Activated CD8-positive, alpha-beta memory T cell treated with anti-CD3 and anti-CD28 coated beads, Interleukin-2, amount 10 ng/mL, durations not matched to agents 7 days and 5 days (primary cell): Measurements from ENCODE around the gene SPON1. TPM values are rescaled to one million over a fixed set of nuclear protein-coding genes. Genes with fewer than 3 reads are reported as not detected.

Experiments
- ATAC-seq: fragments of 150-1000 bp; cut with Tn5 transposase; one replicate; pipeline ENCODE4 v1.10.0; 2021; ENCODE audit warnings: moderate library complexity
- CTCF ChIA-PET: fragments of 350-600 bp; sonication (Branson Sonifier 250); formaldehyde crosslinking; loops from one replicate; lab custom pipeline; 2021; ENCODE audit warnings: antibody characterized with exemption; lab: Charles Lee
- DNase-seq: peaks from one replicate; pipeline ENCODE4 v3.0.0-alpha.2; 2020
- H3K27ac Mint-ChIP-seq: one replicate; pipeline ENCODE4 v1.8.0; 2021; ENCODE audit warnings: mild to moderate bottlenecking, mixed read lengths
- H3K27me3 Mint-ChIP-seq: one replicate; pipeline ENCODE4 v1.8.0; 2021; ENCODE audit warnings: mixed read lengths
- H3K36me3 Mint-ChIP-seq: one replicate; pipeline ENCODE4 v1.8.0; 2021; ENCODE audit warnings: mild to moderate bottlenecking, mixed read lengths
- H3K4me1 Mint-ChIP-seq: one replicate; pipeline ENCODE4 v1.8.0; 2021; ENCODE audit warnings: mixed read lengths
- H3K4me3 Mint-ChIP-seq: one replicate; pipeline ENCODE4 v1.8.0; 2021; ENCODE audit warnings: mild to moderate bottlenecking, moderate library complexity, mixed read lengths
- H3K9me3 Mint-ChIP-seq: one replicate; pipeline ENCODE4 v1.8.0; 2022; ENCODE audit warnings: low read depth, mixed read lengths
- total RNA-seq, 2 experiments: library from RNA; stranded (reverse); gene quantifications; one replicate each; pipeline ENCODE4 v1.2.3, GENCODE V29; 2021

The SPON1 gene
- total RNA-seq, 2 experiments from 2014 or later, result not detected

- DNase-seq, result no peak
- H3K27me3 Mint-ChIP-seq, result no peaks in the 10 kb centered on the region
- no peak overlapping the region for H3K4me3 Mint-ChIP-seq
- no peak for ATAC-seq
- H3K9me3 Mint-ChIP-seq, result no peaks in the 10 kb centered on the region
- H3K4me1 Mint-ChIP-seq, result peaks cover 7% of the 10 kb centered on the region
- H3K27ac Mint-ChIP-seq, result no peak overlapping the region
- no peaks in the 10 kb centered on the region for H3K36me3 Mint-ChIP-seq
- CTCF ChIA-PET, result no interaction called here
Measured at GRCh38 chr11:14094481-14095037, 132.0 kb downstream of the SPON1 start.

GRCh38 chr11:14095882-14096281 is 133.4 kb downstream of the SPON1 start:
- H3K9me3 Mint-ChIP-seq, result no peaks in the 10 kb centered on the region
- no peak overlapping the region for H3K27ac Mint-ChIP-seq

GRCh38 chr11:14096606-14097005 is 134.1 kb downstream of the SPON1 start:
- Mint-ChIP-seq H3K36me3 (no peaks in the 10 kb centered on the region), H3K4me3 (no peak overlapping the region), H3K27me3 (no peaks in the 10 kb centered on the region), H3K9me3 (no peaks in the 10 kb centered on the region), H3K27ac (no peak overlapping the region), H3K4me1 (peaks cover 5% of the 10 kb centered on the region)
- DNase-seq (no peak), ATAC-seq (no peak)
- CTCF ChIA-PET, result interaction anchor here (1.1 kb wide), 1 partner anchor 263 kb away, joined by 4 read pairs; no protein-coding TSS in a partner anchor

More at GRCh38 chr11:14095882-14096281, 133.4 kb downstream of the SPON1 start:
- CTCF ChIA-PET, result interaction anchor here (1.1 kb wide), 1 partner anchor 262 kb away, joined by 4 read pairs; no protein-coding TSS in a partner anchor
- no peak for DNase-seq
- Mint-ChIP-seq H3K4me1 (peaks cover 3% of the 10 kb centered on the region), H3K36me3 (no peaks in the 10 kb centered on the region), H3K4me3 (no peak overlapping the region), H3K27me3 (no peaks in the 10 kb centered on the region)
- ATAC-seq, result no peak

GRCh38 chr11:14101388-14101787 is 138.9 kb downstream of the SPON1 start:
- Mint-ChIP-seq H3K27me3 (peaks cover 2% of the 10 kb centered on the region), H3K4me3 (no peak overlapping the region), H3K9me3 (no peaks in the 10 kb centered on the region), H3K27ac (no peak overlapping the region), H3K36me3 (no peaks in the 10 kb centered on the region), H3K4me1 (peaks cover 2% of the 10 kb centered on the region)
- CTCF ChIA-PET, result no interaction called here
- ATAC-seq (no peak), DNase-seq (no peak)

GRCh38 chr11:14102766-14103165 is 140.2 kb downstream of the SPON1 start:
- Mint-ChIP-seq H3K36me3 (no peaks in the 10 kb centered on the region), H3K9me3 (no peaks in the 10 kb centered on the region), H3K27me3 (peaks cover 4% of the 10 kb centered on the region), H3K27ac (no peak overlapping the region), H3K4me1 (peaks cover 2% of the 10 kb centered on the region), H3K4me3 (no peak overlapping the region)
- DNase-seq, result no peak
- CTCF ChIA-PET, result no interaction called here
- no peak for ATAC-seq

GRCh38 chr11:14105446-14105845 is 142.9 kb downstream of the SPON1 start:
- peaks cover 4% of the 10 kb centered on the region for H3K27me3 Mint-ChIP-seq

GRCh38 chr11:14106303-14107049 is 144.0 kb downstream of the SPON1 start:
- no peak for DNase-seq
- H3K4me3 Mint-ChIP-seq, result no peak overlapping the region
- CTCF ChIA-PET, result no interaction called here
- no peak for ATAC-seq
- no peaks in the 10 kb centered on the region for H3K9me3 Mint-ChIP-seq
- no peaks in the 10 kb centered on the region for H3K36me3 Mint-ChIP-seq
- peaks cover 4% of the 10 kb centered on the region for H3K27me3 Mint-ChIP-seq
- H3K4me1 Mint-ChIP-seq, result peaks cover under 1% of the 10 kb centered on the region
- H3K27ac Mint-ChIP-seq, result no peak overlapping the region

More at GRCh38 chr11:14105446-14105845, 142.9 kb downstream of the SPON1 start:
- Mint-ChIP-seq H3K9me3 (no peaks in the 10 kb centered on the region), H3K4me3 (no peak overlapping the region), H3K27ac (no peak overlapping the region), H3K4me1 (peaks cover 2% of the 10 kb centered on the region), H3K36me3 (no peaks in the 10 kb centered on the region)
- ATAC-seq (no peak), DNase-seq (no peak)
- CTCF ChIA-PET, result no interaction called here

GRCh38 chr11:14107050-14107430 is 144.5 kb downstream of the SPON1 start:
- DNase-seq, result no peak
- no peaks in the 10 kb centered on the region for H3K4me1 Mint-ChIP-seq
- no peak overlapping the region for H3K27ac Mint-ChIP-seq
- no peaks in the 10 kb centered on the region for H3K36me3 Mint-ChIP-seq
- CTCF ChIA-PET, result no interaction called here
- no peak overlapping the region for H3K4me3 Mint-ChIP-seq
- no peak for ATAC-seq
- no peaks in the 10 kb centered on the region for H3K9me3 Mint-ChIP-seq
- H3K27me3 Mint-ChIP-seq, result peaks cover 4% of the 10 kb centered on the region

GRCh38 chr11:14109742-14110141 is 147.2 kb downstream of the SPON1 start:
- DNase-seq (no peak), ATAC-seq (no peak)
- H3K4me1 Mint-ChIP-seq, result no peaks in the 10 kb centered on the region
- H3K27ac Mint-ChIP-seq, result no peak overlapping the region
- no peaks in the 10 kb centered on the region for H3K9me3 Mint-ChIP-seq
- no peak overlapping the region for H3K4me3 Mint-ChIP-seq
- CTCF ChIA-PET, result no interaction called here
- H3K36me3 Mint-ChIP-seq, result no peaks in the 10 kb centered on the region
- H3K27me3 Mint-ChIP-seq, result peaks cover 4% of the 10 kb centered on the region

GRCh38 chr11:14110629-14111028 is 148.1 kb downstream of the SPON1 start:
- Mint-ChIP-seq H3K4me1 (no peaks in the 10 kb centered on the region), H3K4me3 (no peak overlapping the region), H3K27me3 (peaks cover 2% of the 10 kb centered on the region), H3K9me3 (no peaks in the 10 kb centered on the region), H3K36me3 (no peaks in the 10 kb centered on the region), H3K27ac (no peak overlapping the region)
- no peak for ATAC-seq
- DNase-seq, result no peak
- CTCF ChIA-PET, result no interaction called here

- Mint-ChIP-seq H3K4me1 (no peaks in the 10 kb centered on the region), H3K9me3 (no peaks in the 10 kb centered on the region), H3K36me3 (no peaks in the 10 kb centered on the region), H3K27me3 (peaks cover 4% of the 10 kb centered on the region), H3K4me3 (no peak overlapping the region), H3K27ac (no peak overlapping the region)
- CTCF ChIA-PET, result interaction anchor here (0.9 kb wide), 1 partner anchor 10 kb away, joined by 3 read pairs; no protein-coding TSS in a partner anchor
- DNase-seq (no peak), ATAC-seq (no peak)
Measured at GRCh38 chr11:14111496-14111895, 149.0 kb downstream of the SPON1 start.

- H3K27ac Mint-ChIP-seq, result no peak overlapping the region
- no peaks in the 10 kb centered on the region for H3K36me3 Mint-ChIP-seq
- CTCF ChIA-PET, result no interaction called here
- peaks cover 3% of the 10 kb centered on the region for H3K27me3 Mint-ChIP-seq
- H3K4me1 Mint-ChIP-seq, result no peaks in the 10 kb centered on the region
- DNase-seq (no peak), ATAC-seq (no peak)
- H3K4me3 Mint-ChIP-seq, result no peak overlapping the region
- no peaks in the 10 kb centered on the region for H3K9me3 Mint-ChIP-seq
Measured at GRCh38 chr11:14112721-14113120, 150.2 kb downstream of the SPON1 start.

GRCh38 chr11:14114269-14114668 is 151.7 kb downstream of the SPON1 start:
- H3K36me3 Mint-ChIP-seq, result no peaks in the 10 kb centered on the region
- no peak for ATAC-seq
- H3K27me3 Mint-ChIP-seq, result peaks cover 3% of the 10 kb centered on the region
- CTCF ChIA-PET, result no interaction called here
- H3K27ac Mint-ChIP-seq, result no peak overlapping the region
- no peak overlapping the region for H3K4me3 Mint-ChIP-seq
- peaks cover 5% of the 10 kb centered on the region for H3K4me1 Mint-ChIP-seq
- DNase-seq, result no peak
- H3K9me3 Mint-ChIP-seq, result no peaks in the 10 kb centered on the region

- no peak overlapping the region for H3K4me3 Mint-ChIP-seq
- no peaks in the 10 kb centered on the region for H3K9me3 Mint-ChIP-seq
- DNase-seq (no peak), ATAC-seq (no peak)
- CTCF ChIA-PET, result no interaction called here
- H3K27me3 Mint-ChIP-seq, result peaks cover 3% of the 10 kb centered on the region
- peaks cover 8% of the 10 kb centered on the region for H3K4me1 Mint-ChIP-seq
- H3K36me3 Mint-ChIP-seq, result no peaks in the 10 kb centered on the region
- no peak overlapping the region for H3K27ac Mint-ChIP-seq
Measured at GRCh38 chr11:14114786-14115185, 152.3 kb downstream of the SPON1 start.
